Transverse colon (tissue), 4 donors: ENCODE data around the gene ZG16B. TPM values are rescaled to one million over a fixed set of nuclear protein-coding genes. Genes with fewer than 3 reads are reported as not detected.

Experiments used
- DNase-seq: peaks from one replicate; pipeline ENCODE4 v3.0.0-alpha.2; 2019
- H3K27ac ChIP-seq, 4 donors: fragments of 200-600 bp; sonication (generic); 2 replicates each; pipeline ENCODE4 v1.5.1; 2016 to 2018; ENCODE audit warnings: inconsistent platforms in 4 of 4
- H3K27me3 ChIP-seq: fragments of 200-600 bp; sonication (generic); 2 replicates; pipeline ENCODE4 v1.5.1; 2017; ENCODE audit warnings: inconsistent platforms
- H3K36me3 ChIP-seq, 4 donors: fragments of 200-600 bp; sonication (generic); 2 replicates each; pipeline ENCODE4 v1.5.1; 2017 to 2019; ENCODE audit warnings: inconsistent platforms in 4 of 4
- H3K4me1 ChIP-seq, 4 donors: fragments of 200-600 bp; sonication (generic); 2 replicates each; pipeline ENCODE4 v1.5.1; 2017 to 2020; ENCODE audit warnings: inconsistent platforms in 4 of 4
- H3K4me3 ChIP-seq, 4 donors: fragments of 200-600 bp; sonication (generic); 1 replicate in 1 of 4; 2 replicates in 3 of 4; pipeline versions ENCODE4 v1.5.1 to v1.6.1; 2017 to 2019; ENCODE audit warnings: inconsistent platforms in 4 of 4
- H3K9me3 ChIP-seq, 2 donors: fragments of 200-600 bp; sonication (generic); 2 replicates each; pipeline ENCODE4 v1.5.1; 2017 to 2019; ENCODE audit warnings: inconsistent platforms in 2 of 2
- EP300 ChIP-seq: sonication (generic); formaldehyde crosslinking; IDR thresholded peaks from one replicate; pipeline ENCODE4 v1.6.1; 2017; ENCODE audit warnings: antibody characterized with exemption, low read depth
- POLR2A ChIP-seq: fragments of 450-650 bp; IDR thresholded peaks from one replicate; pipeline ENCODE4 v1.6.1; 2016; ENCODE audit warnings: antibody characterized with exemption, mild to moderate bottlenecking, moderate library complexity
- POLR2AphosphoS5 ChIP-seq, 3 donors: sonication (generic); formaldehyde crosslinking; IDR thresholded peaks; one replicate each; pipeline ENCODE4 v1.6.1; 2016; ENCODE audit warnings: antibody characterized with exemption in 3 of 3
- WGBS, 2 donors: methylation state at CpG; one replicate each; pipeline ENCODE4 v1.1.5; 2018; ENCODE audit warnings: low coverage in 1 of 2; 5-methylcytosine and 5-hydroxymethylcytosine counted together
- in situ Hi-C, 4 donors: fragments of 200-750 bp; cut with MboI; loops; one replicate each; pipeline versions ENCODE4 v1.15.0 to v1.15.1; 2017; ENCODE audit warnings: low sequenced_read_pairs in 3 of 4, low pct_ligation_motif_present in 1 of 4, low pct_unique_long_range_greater_than_20kb in 1 of 4
- intact Hi-C: fragments of 100-400 bp; cut with DNase I; formaldehyde crosslinking; loops from one replicate; pipeline ENCODE4 v1.15.1; 2023; ENCODE audit warnings: low total_unique reads
- total RNA-seq, 4 donors: library from RNA; depleted of rRNA; stranded (reverse); fragments of >200 nt; gene quantifications; one replicate each; pipeline ENCODE4 v1.1.0, GENCODE V29; 2016
- TF ChIP-seq, protein P1 (sequence below), 5 experiments: fragments of 200-600 bp in 3 of 5; fragments of 450-650 bp in 2 of 5; sonication (generic) in 3 of 5; IDR thresholded peaks; 1 replicate in 2 of 5; 2 replicates in 3 of 5; pipeline ENCODE4 v1.5.1; 2016 to 2017; ENCODE audit warnings: antibody characterized with exemption in 5 of 5, inconsistent platforms in 3 of 5, mild to moderate bottlenecking in 2 of 5, moderate library complexity in 1 of 5

ZG16B gene
- total RNA-seq, 4 donors from 2014 or later, result 5.2 to 28.3 (median 15.9) TPM; not detected in 1

DNA sequence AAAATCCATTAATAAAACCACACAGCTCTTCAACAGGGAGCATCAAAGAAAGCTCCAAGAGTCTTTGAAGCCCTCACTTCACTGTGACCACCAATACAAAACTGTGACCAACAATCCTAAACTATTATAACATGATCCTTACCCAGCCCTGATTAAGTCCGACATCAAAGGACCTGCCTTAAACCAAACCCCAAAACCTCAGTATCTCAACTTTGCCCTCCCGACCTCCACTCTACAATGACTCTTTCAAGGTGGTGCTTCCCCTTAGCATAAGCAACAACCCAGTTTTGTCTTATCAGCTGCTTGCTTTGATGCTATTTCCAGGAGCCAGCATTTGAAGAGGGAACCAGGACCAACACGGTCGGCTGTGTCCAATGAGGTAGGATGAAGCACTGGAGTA is 36.3 kb downstream of the ZG16B start:
- no peak for DNase-seq
- H3K9me3 ChIP-seq, result no peaks in the 10 kb centered on the region
- TF ChIP-seq, protein P1, sequence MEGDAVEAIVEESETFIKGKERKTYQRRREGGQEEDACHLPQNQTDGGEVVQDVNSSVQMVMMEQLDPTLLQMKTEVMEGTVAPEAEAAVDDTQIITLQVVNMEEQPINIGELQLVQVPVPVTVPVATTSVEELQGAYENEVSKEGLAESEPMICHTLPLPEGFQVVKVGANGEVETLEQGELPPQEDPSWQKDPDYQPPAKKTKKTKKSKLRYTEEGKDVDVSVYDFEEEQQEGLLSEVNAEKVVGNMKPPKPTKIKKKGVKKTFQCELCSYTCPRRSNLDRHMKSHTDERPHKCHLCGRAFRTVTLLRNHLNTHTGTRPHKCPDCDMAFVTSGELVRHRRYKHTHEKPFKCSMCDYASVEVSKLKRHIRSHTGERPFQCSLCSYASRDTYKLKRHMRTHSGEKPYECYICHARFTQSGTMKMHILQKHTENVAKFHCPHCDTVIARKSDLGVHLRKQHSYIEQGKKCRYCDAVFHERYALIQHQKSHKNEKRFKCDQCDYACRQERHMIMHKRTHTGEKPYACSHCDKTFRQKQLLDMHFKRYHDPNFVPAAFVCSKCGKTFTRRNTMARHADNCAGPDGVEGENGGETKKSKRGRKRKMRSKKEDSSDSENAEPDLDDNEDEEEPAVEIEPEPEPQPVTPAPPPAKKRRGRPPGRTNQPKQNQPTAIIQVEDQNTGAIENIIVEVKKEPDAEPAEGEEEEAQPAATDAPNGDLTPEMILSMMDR (IDR thresholded peaks at IDR 0.05), result no peak
- TF ChIP-seq POLR2AphosphoS5 (IDR thresholded peaks at IDR 0.05) (no peak), POLR2A (no peak), EP300 (no peak)
- intact Hi-C loops (no loop called here), in situ Hi-C loops (no loop called here)
- peaks cover 0 to 10% (median 6%) of the 10 kb centered on the region in 4 donors for H3K4me1 ChIP-seq
- no peak overlapping the region for H3K27ac ChIP-seq
- no peaks in the 10 kb centered on the region for H3K36me3 ChIP-seq
- H3K4me3 ChIP-seq, result no peak overlapping the region
- peaks cover 23% of the 10 kb centered on the region for H3K27me3 ChIP-seq
- WGBS, 2 donors, result 75 to 100% methylated on average over 1 to 3 of the region's 4 CpGs

DNA sequence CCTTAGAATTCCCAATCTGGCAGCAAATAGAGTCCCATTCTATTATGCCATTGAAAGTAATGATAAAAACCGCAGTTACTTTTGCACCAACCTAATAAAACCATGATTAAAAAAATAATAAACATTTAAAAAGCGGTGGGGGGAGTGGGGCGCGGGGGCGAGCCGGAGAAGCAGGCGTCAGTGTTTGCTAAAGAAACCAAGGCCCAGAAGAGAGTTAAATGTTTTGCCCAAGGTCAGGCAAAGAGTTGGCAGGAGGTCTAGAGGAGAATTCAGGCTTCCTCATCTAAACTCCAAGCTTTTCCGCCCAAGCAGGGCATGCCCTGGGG is 37.5 kb downstream of the ZG16B start:
- H3K4me3 ChIP-seq, result peak overlapping the region in 3 of 4 donors; percentile 42 to 62 (median 52)
- H3K36me3 ChIP-seq, result no peaks in the 10 kb centered on the region
- peaks cover 0 to 10% (median 6%) of the 10 kb centered on the region in 4 donors for H3K4me1 ChIP-seq
- no peak for DNase-seq
- intact Hi-C loops (no loop called here), in situ Hi-C loops (no loop called here)
- no peaks in the 10 kb centered on the region for H3K9me3 ChIP-seq
- H3K27ac ChIP-seq, result peak overlapping the region; percentile 87 to 95 (median 90)
- TF ChIP-seq, protein P1 (IDR thresholded peaks at IDR 0.05), result no peak
- TF ChIP-seq POLR2AphosphoS5 (IDR thresholded peaks at IDR 0.05) (no peak), EP300 (no peak)
- WGBS, 2 donors, result 30% methylated on average over 8 of the region's 8 CpGs
- peaks cover 23% of the 10 kb centered on the region for H3K27me3 ChIP-seq

DNA sequence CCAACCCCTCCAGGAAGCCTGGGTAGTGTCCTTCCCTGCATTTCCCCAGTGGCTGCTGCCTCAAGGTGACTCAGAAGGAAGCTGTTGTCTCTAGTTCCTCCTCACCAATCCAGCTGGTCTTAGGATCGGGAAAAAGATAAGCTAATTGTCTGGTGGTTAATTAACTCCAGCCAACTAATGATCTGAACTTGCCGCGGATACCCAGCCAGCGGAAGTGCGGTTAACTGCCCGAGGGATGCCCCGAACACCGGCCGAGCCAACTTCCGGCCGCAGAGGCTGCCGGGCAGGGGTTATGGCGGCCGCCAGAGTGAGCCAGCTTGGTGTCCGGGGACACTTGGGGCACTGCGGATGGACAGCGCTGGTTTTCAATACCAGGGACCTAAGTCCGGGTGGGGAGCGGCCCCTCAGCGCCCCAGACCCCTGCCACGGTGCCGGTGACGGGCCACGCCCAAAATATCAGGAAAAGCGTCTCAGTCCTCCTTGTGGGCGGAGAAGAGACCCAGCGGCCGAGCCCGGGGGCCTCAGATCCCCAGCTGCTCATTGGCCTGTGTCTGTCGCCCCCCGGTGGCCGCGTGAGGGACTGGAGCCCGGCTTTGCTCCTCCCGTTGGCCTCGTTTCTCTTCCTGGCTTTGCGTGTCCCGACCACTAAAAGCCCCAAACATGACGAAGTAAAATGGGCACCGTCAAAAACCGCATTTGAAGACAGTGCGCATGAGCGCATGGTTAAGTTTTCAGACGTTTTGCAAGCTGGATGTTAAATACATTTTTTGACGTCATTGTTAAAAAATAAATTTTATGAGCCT is 38.1 kb downstream of the ZG16B start:
- 0 to 1% methylated on average over 7 to 39 of the region's 45 CpGs for WGBS, 2 donors
- Histone ChIP-seq H3K4me3 (peak overlapping the region; percentile 42 to 66 (median 57)), H3K9me3 (no peaks in the 10 kb centered on the region)

DNA sequence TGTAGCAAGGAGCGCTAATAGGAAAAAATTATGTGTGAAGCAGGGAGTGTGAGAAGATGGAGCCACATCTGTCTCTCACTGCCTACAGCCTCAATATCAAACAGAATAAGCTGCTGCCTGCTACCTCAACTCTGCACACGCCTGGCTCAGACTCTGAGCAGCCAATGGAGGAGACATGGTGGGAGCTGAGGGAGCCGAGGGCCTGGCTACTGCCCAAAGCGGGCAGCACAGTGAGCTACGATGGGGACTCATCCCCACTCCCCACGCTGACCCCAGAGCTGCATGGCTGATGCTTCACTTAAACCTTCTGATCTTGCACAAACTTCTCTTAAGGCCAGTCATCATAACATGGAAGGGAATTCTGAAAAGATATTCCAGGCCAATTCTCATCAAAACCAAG is 41.8 kb downstream of the ZG16B start:
- Histone ChIP-seq H3K27ac (no peak overlapping the region), H3K4me3 (no peak overlapping the region), H3K9me3 (no peaks in the 10 kb centered on the region), H3K27me3 (no peaks in the 10 kb centered on the region), H3K4me1 (peaks cover 3 to 16% (median 12%) of the 10 kb centered on the region in 4 donors), H3K36me3 (no peaks in the 10 kb centered on the region)
- in situ Hi-C loops (loop anchor here in 1 of 4 donors (10.0 kb wide), 1 partner anchor 53 kb away; no protein-coding TSS in a partner anchor), intact Hi-C loops (no loop called here)
- no peak for DNase-seq
- TF ChIP-seq POLR2A (no peak), EP300 (no peak), POLR2AphosphoS5 (IDR thresholded peaks at IDR 0.05) (no peak)
- TF ChIP-seq, protein P1 (IDR thresholded peaks at IDR 0.05), result no peak
- WGBS, 2 donors, result 75 to 100% methylated on average over 1 to 6 of the region's 6 CpGs

More for the DNA sequence above, 38.1 kb downstream of the ZG16B start:
- Histone ChIP-seq H3K4me1 (peaks cover 0 to 10% (median 6%) of the 10 kb centered on the region in 4 donors), H3K36me3 (no peaks in the 10 kb centered on the region), H3K27me3 (peaks cover 22% of the 10 kb centered on the region), H3K27ac (peak overlapping the region; percentile 87 to 95 (median 90))
- TF ChIP-seq EP300 (no peak), POLR2A (peak; percentile 16), POLR2AphosphoS5 (IDR thresholded peaks at IDR 0.05) (peak in 1 of 3 donors; percentile 47)
- TF ChIP-seq, protein P1 (IDR thresholded peaks at IDR 0.05), result peak; percentile 97 to 99 (median 98)
- in situ Hi-C loops (no loop called here), intact Hi-C loops (no loop called here)
- peak; percentile 97 for DNase-seq
